Measurements from ENCODE around the gene KRT7.
"Not testable (repeated sequence)": the region's sequence is repeated elsewhere in the genome, so short reads cannot be mapped to it uniquely, and the experiment has no call there.

The KRT7 gene

DNA sequence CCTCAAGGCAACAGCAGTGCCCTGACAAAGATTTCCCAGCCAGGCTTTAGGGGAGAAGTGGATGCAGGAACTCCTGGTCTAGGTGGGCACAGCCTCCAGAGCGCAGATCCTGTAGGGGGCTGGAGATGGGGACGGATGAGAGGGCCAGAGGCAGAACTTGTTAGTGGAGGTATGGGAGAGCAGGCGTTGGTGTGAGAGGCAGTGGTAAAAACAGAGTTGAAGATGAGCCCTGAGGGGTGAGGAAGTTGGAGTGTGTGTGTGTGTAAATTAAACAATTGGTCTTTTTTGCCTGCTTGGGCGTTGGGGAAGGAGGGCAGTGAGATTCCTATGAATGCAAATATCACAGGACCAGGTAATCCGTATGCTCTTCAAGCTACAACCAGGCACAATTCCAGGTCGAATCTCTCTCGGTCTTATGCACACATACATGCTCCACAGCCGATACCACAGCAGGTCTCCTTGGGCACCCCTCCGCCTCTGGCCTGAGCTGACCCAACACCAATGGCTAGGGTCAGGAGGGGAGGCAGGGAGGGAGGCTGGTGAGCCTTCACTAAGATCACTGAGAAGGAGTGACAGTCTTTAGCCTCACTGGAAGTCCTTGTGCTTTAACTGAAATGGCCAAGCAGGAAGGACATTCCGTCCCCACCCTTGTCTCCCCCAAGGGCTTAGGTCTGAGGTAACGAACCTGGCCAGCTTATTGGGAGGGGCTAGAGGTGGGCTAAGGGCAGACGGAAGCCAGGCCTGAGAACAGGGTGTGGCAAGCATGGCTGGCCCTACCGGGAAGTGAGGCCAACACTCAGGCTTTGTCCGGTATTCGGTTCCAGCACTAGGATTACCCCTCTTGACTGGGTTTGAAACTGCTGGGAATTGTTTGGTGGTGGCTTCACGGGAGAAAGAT lies 1.5 kb upstream of the KRT7 start:
- no peak for DNase-seq

DNA sequence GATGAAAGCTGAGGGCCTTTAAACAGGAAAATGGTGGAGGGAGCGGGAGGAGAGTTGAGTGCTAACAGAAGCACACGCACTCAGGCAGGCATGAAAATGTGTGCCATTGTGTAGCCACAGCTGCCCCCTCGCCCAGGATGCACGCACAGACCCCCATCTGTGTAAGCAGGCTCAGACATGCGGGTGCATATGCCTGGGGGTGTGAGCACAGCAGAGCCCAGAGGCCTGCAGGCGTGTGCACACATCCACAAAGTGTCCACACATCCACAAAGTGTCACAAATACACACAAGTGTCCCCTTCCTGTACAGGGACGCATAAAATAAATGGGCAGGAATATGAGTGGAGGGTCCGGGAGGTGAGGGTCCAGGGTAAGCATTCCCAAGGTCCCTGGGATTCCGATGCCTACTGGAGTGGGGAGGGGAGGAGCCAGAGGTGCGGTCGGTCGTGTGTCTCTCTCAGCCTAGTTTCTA lies 805 bp upstream of the KRT7 start:
- DNase-seq: no peak

DNA sequence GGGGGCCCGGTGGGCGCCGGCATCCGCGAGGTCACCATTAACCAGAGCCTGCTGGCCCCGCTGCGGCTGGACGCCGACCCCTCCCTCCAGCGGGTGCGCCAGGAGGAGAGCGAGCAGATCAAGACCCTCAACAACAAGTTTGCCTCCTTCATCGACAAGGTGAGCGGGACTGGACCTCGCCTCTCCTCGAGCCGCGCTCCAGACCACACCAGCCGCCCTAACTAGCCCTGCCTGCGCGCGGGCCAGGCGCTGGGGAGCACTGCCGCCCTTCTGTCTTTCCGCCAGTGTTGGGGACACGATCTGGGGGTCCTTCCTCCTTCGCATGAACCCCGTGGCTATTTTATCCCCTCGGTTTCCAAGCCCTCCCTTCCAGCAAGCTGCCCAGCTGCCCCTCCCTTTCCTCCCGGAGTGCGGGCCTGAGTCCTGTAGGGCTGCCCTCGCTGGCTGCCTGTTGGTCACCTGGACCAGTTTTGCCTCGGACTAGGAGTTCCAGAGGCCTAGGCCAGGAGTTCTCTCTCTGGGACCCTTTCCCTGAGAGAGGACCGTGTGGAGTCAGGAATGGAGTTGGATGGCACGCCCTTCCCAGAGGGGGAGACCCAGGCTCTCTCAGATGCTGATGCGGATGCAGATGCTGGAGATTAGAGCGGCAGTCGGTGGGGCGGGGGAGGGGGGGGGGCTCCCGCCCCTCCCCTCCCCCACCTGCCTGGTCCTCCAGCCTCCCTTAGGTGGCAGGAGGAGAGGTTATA lies 592 bp downstream of the KRT7 start:
- DNase-seq: no peak

DNA sequence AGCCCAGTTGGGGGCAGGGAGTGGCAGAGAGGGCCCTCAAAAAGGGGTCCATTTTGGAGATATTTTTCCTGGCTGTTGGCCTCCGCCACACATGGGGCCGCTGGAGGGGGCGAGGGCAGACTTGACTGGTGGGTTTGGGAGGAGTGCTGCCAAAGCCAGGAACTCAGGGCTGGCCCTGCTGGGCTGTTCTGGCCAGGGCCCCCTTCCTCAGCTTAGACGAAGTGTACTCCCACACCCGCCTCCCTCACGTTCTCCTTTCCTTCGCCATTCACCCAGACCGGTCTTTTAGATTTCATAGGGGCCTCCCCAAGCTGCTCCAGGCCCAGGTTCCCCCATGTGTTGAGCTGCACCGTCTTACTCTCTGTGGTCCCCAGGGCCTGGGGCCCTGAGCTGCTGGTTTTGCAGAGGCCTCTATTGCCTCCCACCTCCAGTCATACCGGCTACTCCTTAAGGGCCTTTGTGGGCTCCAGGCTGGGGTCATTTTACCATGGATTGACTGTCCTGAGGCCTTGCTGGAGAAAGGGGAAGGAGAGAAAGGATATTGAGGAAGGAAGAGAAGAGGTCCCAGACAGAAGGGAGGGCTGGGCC lies 1.3 kb downstream of the KRT7 start:
- no peak for DNase-seq

DNA sequence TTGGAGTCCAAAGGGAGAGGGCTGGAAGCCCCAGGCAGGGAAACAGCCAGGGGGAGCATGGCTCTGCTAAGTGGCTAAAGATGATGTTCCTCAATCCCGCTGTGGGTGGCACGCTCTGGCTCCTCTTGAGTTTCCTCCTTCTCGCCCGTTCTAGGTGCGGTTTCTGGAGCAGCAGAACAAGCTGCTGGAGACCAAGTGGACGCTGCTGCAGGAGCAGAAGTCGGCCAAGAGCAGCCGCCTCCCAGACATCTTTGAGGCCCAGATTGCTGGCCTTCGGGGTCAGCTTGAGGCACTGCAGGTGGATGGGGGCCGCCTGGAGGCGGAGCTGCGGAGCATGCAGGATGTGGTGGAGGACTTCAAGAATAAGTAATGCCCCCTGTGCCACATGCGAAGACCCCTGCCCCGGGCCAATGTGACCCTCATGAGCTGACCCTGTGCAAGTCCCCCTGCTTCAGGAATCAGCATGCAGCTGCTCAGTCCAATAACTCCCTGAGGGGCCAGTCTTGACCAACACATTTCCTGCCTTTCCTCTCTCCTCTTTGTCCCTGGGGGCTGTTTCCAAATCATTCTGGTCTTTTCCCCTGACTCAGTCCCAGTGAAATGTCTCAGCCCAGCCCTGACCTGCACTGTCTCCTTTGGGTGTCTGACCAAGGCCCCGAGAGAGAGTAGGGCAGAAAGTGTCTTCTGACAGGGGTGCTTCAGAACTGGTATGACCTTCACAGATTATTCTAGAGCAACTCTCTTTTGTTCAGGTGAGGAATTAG lies 2.1 kb downstream of the KRT7 start:
- no peak for DNase-seq

DNA sequence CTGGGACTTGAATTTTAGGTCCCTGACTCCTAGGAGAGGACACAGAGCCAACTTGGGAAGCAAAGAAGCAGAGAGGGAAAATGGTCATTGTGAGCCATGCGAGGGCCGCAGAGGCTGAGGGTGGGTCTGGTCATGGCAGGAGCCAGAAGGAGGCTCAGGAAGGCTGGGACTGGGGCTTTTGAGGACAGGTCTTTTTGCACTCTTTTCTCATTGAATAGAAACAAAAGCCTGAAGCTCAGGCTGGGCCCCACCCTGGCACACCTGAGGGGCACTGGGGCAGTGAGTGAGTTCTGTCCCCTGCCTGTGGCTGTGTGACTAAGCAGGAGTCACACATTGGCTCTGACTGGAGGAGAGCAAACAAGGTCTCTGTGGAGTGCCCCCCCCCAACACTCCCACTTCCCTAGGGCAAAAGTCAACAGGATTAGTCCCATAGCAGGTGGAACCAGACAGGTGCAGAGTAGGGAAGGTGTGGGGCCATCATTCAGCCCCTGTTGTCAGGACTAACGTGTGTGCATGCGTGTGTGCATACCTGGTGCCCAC lies 2.8 kb downstream of the KRT7 start:
- no peak for DNase-seq

DNA sequence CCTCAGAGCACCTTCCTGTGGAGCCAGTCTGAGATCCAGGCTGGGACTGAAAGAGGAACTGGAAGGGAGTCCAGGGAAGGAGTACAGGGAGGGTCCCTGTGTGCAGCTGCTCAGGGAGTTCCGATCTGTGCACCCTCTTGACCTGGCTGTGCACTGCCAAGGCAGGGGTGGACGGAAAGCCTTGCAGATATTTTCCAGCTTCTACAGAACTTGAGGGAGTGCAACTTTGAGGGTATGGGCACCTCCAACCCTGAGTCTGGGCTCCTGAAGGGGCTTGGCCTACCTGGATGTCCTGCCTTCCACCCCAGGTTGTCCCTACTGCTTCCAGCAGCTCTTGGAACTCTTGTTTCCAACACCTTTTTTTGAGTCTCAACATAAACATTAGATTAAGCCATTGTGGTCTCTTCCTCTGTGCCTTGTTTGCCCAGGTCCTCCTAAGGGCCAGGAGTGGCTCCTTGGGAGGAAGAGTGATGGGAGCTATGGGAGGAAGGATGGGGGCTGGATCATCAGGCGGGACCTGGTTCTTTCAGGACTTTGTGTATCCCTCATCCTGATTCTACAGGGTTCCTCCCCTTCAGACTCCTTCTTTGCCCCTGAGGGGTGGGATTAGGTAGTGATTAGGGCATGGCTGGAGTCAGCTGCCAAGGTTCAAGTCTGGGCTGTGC lies 3.5 kb downstream of the KRT7 start:
- no peak for DNase-seq

DNA sequence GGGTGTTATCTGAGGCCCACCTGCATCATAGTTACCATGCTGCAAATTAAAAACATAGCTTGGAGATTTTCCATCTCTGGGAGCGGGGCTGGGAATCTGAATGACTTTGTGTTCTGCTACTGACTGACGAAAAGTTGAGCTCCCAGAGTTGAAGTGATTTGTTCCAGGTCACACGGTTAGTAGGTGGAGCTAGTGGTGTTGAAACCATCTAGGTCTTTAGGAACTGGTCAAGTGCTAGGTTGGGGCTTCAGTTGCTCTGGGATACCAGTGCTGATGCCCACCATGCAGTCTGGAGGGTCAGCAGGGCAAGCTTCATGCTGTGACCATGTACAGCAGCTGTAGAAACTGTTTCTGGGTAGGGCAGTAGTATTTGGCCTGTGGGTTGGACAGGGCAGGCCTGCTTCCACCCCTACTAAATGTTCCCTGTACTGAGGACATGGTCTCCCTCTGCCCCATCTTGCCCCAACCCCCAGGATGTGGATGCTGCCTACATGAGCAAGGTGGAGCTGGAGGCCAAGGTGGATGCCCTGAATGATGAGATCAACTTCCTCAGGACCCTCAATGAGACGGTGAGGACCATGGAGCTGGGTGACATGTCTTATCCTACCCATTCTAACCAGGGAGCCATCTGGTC lies 5.3 kb downstream of the KRT7 start:
- DNase-seq: no peak

DNA sequence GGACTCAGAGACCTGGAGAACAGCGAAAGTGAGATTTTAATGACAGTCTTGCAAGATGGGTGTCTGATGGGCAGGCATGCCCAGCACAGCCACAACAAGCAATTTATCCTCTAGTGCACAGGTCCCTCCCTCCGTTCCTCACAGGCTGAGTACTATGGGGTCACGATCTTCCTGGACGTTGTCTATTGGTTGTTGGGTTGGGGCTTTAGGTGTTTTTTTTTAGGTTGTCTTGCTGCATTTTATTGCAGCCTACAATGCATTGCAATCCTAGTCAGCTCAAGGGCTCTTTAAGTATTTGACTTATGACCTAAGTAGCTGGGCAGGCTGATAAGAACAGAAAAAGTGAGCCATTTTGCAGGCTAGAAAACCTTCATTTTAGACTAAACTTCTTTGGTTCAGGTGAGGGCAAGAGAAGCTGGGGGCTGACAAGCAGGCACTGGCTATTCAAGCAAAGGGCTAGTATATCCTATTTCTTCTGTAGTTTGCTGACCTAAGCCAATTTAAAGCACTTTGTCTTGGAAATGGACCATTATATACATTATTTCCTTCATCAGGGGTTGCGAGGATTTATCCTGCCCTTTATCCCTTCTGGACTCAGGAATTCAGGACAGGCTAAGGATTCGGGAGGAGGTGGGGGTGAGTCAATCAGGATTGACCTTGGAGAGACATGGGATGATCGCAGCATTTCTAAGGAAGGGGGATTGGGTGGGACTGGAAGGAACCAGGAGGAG lies 6.0 kb downstream of the KRT7 start:
- DNase-seq: no peak

DNA sequence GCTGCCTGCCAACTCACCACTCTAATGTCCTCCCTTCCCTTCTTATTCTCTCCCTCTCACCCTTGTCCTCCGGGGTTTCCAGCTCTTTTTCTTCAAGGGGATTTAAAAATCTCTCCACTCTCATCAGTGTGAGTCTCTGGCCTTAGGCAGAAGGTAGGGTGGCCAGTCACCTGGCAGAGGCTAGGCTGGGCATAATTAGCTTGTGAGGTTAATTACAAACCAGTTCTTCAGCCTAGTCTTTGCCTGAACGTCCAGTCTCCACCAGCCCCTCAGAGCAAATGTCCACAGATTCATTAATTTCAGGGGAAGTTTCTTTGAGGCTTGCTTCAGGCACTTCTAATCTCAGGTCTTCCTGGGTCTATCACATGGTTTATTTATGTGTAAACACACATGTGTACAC lies 6.7 kb downstream of the KRT7 start:
- DNase-seq: no peak

DNA sequence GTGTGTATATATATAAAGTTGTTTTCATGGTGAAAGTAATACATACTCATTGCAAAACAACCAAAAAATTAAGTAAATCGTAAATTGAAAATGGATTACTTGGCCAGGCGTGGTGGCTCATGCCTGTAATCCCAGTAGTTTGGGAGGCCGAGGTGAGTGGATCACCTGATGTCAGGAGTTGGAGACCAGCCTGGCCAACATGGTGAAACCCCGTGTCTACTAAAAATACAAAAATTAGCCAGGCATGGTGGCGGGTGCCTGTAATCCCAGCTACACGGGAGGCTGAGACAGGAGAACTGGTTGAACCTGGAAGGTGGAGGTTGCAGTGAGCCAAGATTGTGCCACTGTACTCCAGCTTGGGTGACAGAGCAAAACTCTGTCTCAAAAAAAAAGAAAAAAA lies 7.2 kb downstream of the KRT7 start:
- DNase-seq: not testable (repeated sequence)

DNA sequence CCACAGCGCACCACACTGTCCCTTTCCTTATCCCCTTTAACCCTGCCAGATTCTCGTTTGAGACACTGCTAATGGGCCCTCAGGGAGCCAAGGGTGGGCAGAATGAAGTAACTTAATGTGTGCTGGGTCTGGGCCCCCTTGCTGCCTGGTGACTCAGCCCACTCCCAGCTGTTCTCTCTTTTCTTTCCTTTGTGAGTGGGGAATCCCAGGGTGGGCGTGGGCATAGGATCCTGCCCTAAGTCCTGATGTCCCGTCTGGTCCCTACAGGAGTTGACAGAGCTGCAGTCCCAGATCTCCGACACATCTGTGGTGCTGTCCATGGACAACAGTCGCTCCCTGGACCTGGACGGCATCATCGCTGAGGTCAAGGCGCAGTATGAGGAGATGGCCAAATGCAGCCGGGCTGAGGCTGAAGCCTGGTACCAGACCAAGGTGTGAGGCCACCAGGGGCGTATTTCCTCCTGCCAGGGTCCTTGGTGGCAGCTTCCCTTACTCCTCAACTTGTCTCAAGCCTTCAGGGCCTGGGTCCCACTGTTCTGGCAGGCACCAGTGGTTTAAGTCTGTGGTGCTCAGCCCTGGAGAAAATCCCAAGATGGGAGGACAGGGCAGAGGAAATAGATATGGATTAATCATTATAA lies 8.3 kb downstream of the KRT7 start:
- DNase-seq: no peak

DNA sequence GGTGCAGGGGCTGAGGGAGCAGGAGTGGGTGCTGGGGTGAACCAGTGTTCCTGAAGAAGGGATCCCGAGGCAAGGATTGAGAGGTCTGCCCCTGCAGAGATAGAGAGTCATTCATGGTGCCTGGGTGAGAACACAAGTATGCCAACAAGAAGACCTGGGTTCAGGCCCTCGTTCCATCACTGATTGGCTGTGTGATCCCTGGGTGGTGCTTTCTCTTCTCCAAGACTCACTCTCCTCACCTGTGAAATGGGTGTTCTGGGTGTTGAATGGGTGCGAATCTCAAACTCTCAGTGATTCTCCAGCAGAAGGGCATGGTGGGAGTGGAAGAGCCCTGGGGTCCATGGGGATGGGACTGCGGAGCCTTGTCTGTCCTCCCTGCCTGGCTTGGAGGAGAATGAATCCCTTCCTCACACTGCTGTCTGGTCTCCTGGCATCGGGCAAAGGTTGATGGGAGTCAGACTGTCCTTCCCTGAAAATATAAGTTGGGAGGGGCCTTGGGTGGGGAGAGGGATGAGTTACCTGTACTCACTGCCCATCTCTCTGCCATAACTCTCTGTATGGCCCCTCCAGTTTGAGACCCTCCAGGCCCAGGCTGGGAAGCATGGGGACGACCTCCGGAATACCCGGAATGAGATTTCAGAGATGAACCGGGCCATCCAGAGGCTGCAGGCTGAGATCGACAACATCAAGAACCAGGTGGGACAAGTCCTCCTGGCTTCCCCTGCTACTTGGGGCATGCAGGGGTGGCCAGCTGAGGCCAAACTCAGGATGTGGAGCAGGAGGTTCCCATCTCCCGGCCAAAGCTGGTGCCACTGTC lies 9.6 kb downstream of the KRT7 start:
- DNase-seq: no peak

DNA sequence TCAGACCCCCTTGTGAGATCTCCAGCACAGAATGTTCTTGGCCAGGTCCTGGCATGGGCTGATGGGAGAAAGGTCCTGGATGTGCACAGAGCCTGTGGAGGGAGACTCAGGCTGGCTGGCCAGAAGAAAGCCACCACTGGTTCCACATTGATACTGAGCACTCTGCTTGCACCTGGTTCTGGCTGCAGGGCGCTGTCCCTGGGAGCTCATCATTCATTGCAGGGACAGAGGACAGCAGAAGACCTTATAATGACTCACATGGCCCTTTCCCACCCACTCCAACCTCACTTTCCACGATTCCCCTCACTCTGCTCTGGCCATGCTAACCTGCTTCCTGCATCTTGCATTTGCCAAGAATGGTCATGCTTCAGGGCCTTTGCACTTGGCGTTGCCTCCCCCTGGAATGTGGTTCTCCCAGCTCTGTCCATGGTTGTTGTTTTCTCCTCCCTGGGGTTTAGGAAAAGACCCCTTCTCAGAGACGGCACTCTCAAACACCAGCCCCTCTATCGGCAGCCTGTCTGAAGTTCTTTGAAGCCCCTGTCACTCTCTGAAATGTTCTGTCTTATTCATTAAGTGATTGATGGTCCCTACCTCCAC lies 10.3 kb downstream of the KRT7 start:
- DNase-seq: no peak

DNA sequence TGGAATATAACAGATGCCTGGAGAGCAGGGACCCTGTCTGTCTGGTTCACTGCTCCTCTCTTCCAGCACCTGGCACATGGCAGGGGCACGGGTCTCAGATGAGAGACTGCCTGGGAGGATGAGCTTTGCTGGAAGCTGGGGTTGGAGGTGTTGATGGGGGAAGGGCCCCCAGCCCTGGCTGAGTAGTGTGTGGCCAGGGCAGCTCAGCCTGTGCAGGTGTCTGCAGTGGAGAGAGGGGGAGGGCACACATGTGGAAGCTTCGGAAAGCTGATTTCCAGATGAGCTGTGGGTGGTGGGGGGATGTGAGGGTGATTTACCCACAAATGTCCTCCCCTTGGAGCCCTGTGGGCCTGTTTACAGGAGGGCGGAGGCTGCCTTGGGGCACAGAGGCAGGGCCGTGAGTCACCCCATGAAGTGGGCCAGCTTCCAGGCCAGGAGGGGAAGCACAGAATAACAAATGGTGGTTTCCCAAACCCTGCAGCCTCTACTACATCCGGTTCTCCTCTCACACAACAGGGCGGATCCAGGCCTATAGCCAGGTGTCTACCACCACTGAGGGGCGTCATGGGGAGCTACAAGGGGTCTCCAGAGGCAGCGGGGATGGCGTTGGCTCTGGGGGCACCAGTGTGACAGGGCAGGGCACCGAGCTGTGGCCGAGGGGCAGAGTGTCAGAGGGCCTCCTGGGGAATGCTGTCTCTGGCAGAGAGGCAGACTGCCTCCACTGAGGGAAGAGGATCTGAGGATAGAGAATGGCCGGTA lies 11.0 kb downstream of the KRT7 start:
- peak; percentile 65 for DNase-seq

DNA sequence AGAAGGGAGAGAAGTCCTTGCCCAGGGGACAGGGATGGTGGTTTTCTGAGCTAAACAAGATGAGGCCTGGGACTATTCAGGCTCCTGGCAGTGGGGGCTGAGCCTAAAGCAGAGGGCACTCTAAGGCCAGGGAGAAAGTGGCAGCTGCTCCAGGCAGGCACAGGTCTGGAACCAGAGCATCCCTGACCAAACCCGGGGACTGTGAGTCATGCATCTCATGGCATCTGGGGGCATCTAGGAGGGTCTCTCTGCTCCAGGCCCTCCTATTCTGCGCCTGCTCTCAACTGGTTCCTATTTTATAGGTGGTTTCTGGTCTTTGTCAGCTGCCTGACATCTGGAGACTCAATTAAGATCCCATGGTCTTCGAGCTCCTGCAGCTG lies 11.6 kb downstream of the KRT7 start:
- DNase-seq: no peak

DNA sequence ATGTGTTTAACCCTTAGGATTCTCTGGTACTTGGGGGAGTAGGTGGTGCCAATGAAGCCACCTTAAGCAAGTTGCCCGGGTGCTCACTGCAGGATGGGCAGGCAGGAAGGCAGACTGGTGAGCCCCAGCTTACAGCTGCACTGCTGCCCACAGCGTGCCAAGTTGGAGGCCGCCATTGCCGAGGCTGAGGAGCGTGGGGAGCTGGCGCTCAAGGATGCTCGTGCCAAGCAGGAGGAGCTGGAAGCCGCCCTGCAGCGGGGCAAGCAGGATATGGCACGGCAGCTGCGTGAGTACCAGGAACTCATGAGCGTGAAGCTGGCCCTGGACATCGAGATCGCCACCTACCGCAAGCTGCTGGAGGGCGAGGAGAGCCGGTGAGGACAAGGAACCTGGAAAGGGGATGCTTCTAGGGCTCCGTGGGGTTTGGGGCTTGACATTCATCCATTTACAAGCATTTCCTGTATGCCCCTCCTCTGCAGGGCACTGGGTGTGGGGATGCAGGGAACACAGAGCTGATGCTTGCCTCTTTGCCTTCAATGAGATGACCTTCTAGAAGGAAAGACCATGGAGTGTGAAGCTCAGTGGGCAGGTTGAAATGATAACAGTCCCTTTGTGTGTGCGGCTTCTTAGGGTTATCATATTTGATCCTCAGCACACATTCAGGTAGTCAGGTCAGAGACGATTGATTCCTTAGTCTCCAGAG lies 12.4 kb downstream of the KRT7 start:
- DNase-seq: no peak

Measured in hematopoietic multipotent progenitor cell treated with erythropoietin and hydrocortisone succinate and interleukin-3 and kit ligand, for 6 days (in vitro differentiated cells).